NCI-H1092 treated with DMSO at 0.1 percent for 48 hours (cell line): ENCODE results near the gene FCN3.

ENCODE experiments used
- DNase-seq: peaks from one replicate; lab custom pipeline; 2025; lab: John Stamatoyannopoulos, UW

FCN3 gene

GRCh38 chr1:27358038-27358927, 16.3 kb downstream of the FCN3 start:
- no peak for DNase-seq

GRCh38 chr1:27357281-27358037, 17.2 kb downstream of the FCN3 start:
- DNase-seq, result peak; percentile 77

DNA sequence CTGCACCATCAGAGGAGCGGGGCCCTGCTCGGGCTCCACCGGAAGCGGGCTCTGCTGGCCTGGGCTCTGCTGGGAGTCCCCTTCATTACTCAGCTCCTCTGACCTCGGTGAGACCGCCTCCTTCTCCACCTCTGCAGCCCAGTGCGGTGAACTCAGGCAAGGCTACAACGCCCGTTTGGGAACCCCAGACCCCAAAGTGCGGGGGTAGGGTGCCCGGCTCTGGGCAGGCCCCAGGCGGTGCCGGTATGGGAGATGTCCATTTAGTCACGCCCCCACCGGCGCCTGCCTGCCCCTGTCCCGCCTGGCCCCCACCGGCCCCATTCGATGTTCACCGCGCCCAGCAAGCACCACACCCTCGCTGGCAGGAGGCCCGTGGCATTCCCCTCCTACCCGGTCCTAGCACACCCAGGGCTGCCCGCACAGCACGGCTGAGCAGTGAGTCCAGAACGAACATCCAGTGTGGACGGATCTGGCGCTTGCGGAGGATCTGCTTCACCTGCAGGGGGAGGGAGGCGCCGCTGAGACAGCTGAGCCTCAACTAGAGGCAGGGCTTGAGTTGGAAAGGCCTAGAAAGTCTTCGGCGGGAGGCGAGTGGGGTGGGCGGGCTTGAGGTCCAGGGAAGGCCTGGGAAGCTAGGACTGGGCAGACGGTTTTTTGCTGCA, 17.9 kb downstream of the FCN3 start:
- DNase-seq, result no peak

DNA sequence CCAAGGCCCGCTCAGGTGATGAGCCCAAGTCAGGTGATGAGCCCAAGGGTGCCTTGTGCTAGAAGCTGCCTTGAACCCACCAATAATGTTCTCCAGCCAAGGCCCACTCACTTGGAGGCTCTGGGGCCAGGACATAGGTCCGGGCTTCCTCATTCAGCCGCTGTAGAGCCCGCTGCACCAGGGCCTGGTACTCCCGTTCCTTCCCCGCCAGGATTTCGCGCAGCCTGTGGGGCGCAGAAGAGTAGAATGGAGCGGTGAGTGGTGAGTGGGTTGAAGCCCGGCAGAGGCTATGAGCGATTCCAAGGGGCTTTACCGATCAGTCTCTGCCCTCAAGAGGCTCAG, 18.4 kb downstream of the FCN3 start:
- no peak for DNase-seq

DNA sequence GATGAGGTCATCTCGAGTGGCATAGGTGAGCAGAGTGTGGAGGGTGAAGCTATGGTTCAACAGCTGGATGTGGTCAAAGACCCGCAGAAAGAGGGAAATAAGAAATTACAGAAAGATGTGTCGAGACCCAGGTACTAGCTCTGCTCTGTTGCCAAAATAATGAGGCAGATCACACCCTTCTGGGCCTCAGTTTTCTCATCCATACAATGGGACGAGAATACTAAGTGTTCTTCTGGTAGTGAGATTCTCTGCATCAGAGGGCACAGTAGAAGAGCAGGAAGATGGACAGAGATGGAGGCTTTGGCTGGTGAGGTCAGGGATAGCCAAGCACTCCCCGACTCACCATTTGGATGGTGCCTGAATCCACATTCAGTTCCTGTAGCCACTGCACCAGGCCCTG, 18.9 kb downstream of the FCN3 start:
- no peak for DNase-seq

DNA sequence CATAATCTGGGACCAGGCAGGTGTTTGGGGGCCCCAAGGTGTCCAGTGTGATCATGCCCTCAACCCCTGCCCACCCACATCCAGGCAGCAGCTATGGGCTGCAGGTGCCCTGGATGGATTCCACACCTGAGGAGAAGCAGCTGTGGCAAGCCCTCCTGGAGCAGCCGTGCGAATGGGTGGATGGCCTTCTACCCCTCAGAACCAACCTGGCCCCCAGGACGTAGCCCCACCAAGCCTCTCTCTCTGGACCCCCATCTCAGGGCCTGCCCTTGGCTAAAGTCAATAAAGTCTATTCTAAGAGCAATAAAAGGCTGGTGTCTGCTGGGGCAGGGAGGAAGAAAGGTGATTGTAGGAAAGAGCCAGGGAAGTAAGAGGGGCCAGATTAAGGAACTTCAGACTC, 21.0 kb downstream of the FCN3 start:
- DNase-seq, result no peak

GRCh38 chr1:27353166-27353565, 21.5 kb downstream of the FCN3 start:
- DNase-seq, result no peak

DNA sequence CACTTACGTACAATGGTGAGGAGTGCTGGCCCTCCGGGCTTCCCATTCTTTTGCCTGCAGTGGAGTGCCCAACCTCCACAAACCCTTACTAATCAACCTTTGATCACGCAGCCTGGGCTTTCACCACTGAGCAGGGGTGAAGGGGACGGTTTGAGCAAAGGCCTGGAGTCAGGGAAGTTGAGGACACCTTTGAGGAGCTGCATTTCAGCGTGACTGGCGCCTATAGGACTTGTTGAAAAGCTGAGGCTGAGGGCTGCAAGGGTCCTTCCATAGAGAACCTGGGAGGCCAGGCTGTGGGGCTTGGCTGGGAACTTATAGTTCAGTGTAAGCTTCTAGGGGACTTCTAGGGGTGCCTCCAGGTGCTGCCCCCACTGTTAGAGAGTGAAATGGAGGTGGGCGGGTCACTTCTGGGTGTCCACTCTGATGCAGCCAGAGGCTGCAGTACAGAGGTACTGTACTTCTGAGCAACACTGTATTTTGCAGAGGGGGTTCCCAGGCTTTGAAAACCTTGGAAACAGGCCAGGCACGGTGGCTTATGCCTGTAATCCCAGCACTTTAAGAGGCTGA, 23.0 kb downstream of the FCN3 start:
- DNase-seq, result no peak

DNA sequence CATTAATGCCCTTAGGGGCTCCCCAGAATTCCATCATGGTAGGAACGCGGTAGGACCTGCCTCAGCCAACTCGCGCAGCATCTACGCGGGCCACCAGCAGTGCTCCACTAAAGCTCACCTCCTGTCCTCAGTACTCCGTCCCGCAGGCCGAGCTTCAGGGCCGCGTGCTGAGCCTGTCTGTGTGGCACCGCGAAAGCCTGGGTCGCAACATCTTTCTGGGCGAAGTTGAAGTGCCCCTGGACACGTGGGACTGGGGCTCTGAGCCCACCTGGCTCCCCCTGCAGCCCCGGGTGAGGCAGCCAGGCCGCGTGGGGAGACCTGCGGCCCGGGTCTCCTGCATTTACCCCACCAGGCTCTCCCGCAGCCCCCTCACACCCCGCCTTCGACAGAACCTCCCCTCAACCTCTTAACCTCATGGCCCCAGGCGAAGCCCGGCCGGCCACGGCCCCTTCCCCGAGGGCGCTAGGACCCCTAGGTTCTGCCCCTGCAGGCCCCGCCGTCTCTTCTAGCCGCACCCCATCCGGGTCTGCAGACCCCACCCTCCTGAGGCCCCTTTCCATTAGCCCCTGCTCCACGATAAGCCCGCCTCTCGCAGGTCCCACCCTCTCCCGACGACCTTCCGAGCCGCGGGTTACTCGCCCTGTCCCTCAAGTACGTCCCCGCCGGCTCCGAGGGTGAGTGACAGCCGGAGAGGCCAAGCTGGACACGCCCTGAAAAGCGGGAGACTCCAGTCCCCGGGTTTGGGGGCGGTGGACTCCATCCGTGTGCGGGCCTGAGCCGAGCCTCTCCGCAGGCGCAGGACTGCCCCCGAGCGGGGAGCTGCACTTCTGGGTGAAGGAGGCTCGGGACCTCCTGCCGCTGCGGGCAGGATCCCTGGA, 23.7 kb downstream of the FCN3 start:
- no peak for DNase-seq

DNA sequence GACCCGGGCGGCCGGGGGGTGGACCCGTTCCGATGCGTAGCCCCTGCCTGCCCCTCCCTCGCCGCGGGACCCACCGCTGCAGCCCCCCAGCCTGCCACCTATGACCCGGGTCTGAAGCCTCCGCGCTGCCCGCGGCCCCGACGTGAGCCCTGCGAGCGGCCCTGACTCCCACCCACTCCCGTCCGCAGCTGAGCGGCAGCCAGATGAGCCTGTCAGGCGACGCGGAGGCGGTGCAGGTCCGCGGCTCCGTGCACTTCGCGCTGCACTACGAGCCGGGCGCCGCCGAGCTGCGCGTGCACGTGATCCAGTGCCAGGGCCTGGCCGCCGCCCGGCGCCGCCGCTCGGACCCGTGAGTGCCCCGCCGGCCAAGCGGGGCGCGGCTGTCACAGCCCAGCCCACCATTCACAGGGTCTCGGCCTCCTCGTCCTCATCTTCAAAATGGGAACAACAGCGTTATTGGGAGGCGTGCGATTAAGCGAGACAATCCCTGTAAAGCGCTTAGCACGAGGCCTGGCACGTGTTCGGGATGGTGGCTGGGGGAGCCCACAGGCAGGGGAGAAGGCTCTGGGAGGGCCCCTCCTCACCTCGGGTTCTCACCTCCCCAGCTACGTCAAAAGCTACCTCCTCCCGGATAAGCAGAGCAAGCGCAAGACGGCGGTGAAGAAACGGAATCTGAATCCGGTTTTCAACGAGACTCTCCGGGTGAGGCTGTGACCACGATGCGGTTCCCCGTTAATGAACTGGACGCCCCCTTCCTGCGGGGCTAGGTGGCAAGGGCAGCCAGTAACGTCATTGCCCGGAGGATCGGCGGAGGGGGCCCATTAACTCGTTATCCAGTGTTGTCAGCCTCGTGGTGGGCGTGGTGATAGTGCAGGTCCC, 24.6 kb downstream of the FCN3 start:
- DNase-seq, result peak; percentile 72

DNA sequence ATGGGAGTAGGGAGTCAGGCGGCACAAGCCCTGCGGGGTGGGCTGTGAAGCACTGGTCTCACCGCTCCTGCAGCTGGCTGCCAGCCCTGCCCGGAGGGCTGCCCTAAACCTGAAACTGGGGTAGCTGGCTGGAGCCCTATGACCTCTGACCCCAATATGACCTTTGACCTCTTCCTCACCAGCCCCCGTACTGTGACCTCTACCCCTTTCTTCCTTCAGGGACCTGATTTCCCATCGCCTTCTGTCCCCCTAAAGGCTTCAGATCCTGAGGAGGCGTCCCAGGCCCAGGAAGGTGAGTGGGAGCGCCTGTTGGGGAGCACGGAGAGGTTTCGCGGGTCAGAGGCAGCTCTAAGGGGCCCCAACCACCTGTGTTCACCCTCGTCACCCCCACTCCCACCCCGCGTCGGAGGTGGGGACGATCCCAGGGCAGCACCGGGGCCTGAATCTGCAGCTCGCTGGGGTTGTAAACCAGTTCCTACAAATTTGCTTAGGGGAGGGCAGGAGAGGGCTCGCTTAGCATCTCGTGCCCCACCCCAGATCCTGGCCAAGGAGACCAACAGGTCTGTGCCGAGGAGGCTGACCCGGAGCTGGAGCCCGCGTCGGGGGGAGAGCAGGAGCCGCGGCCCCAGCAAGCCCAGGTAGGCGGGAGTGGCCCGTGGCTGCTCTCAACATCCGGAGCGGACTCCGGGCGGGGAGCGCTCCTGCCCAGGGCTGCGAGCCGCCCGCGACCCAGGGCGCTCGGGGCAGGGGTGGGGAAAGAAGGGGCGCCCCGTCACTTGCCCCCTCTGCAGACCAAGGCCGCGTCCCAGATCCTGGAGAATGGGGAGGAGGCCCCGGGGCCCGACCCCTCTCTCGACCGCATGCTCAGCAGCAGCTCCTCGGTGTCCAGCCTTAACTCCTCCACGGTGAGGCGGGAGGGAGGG, 25.5 kb downstream of the FCN3 start:
- DNase-seq, result peak; percentile 66

DNA sequence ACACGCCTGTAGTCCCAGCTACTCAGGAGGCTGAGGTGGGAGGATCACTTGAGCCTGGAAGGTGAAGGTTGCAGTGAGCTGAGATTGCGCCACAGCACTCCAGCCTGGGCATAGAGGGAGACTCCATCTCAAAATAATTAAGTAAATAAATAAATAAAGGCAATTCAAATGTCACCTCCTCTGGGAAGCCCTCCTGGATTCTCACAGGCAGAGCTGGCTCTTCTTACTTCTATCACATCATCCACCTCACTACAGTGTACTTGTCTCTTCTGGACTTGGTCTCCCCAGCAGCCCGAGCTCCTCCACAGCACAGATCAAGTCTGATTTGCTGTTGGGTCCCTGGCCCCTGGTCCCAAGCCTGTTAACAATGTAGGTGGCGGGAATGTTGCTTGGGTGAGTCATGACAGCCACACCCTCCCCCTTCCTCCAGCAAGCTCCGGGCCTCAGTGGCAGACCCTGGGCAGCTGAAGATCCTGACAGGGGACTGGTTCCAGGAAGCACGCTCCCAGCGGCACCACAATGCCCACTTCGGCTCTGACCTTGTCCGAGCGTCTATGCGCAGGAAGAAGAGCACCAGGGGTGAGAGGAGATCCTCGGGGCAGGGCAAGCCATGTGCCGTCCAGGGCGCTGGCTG, 27.5 kb downstream of the FCN3 start:
- no peak for DNase-seq

- DNase-seq, result no peak
Observed at GRCh38 chr1:27346357-27346756, 28.3 kb downstream of the FCN3 start.

- DNase-seq, result no peak
Observed at GRCh38 chr1:27345272-27345671, 29.4 kb downstream of the FCN3 start.

- DNase-seq, result no peak
Observed at GRCh38 chr1:27343639-27344025, 31.0 kb downstream of the FCN3 start.

GRCh38 chr1:27342778-27343638, 31.6 kb downstream of the FCN3 start:
- no peak for DNase-seq

- DNase-seq, result no peak
Observed at GRCh38 chr1:27342391-27342777, 32.2 kb downstream of the FCN3 start.
